Skeletal muscle cell (primary cell): ENCODE measurements around the gene CALM1.

Experiments
- DNase-seq: peaks from one replicate; pipeline ENCODE4 v3.0.0-alpha.2; 2010; ENCODE audit warnings: low read depth
- H3K4me3 ChIP-seq: 2 replicates; pipeline ENCODE4 v1.5.1; 2011; ENCODE audit warnings: low read depth, mild to moderate bottlenecking, control low read depth, low read length, moderate library complexity

Gene CALM1

DNA sequence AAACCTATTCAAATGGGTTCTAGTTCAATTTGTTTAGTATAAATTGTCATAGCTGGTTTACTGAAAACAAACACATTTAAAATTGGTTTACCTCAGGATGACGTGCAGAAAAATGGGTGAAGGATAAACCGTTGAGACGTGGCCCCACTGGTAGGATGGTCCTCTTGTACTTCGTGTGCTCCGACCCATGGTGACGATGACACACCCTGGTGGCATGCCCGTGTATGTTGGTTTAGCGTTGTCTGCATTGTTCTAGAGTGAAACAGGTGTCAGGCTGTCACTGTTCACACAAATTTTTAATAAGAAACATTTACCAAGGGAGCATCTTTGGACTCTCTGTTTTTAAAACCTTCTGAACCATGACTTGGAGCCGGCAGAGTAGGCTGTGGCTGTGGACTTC is 8.3 kb downstream of the CALM1 start:
- no peak for DNase-seq
- no peak overlapping the region for H3K4me3 ChIP-seq

DNA sequence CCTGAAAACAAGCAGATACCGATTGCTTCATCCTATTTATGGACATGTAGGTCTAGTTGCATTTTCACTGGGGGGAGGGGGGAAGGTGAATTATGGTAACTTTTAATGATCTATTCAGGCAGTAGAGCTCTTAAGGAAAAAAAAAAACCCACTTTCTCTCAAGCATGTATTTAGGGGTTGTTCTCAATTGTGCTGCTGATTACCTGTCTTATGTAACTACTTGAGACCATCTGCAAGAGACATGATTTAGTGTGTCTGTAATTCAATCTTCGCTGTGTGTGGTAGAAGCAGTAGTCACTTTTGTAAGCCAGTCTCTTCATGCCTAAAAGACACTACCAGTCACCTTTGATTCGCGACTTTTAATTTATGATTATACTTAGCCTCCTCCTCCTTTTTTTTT is 8.9 kb downstream of the CALM1 start:
- DNase-seq = no peak
- H3K4me3 ChIP-seq = no peak overlapping the region

DNA sequence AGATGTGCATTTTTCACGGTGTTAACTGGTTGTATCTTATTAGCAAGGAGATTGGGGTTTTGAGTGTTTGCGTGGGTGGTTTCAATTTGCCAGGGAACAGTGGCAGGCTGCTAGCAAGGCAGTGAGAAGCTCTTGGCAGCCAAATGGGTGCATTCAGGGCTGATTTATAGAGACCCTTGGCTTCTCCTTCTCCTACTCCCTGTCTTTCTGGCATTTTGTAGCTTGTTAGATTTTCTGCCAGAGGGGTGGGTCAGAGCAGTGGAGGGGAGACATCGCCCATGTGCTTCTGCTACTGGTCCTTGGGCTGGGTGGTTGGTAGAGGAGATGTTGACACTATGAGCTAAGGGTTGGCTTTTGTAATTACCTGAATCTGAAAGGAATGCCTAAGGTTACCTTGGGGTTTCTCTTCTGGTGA is 9.6 kb downstream of the CALM1 start:
- no peak for DNase-seq
- no peak overlapping the region for H3K4me3 ChIP-seq

DNA sequence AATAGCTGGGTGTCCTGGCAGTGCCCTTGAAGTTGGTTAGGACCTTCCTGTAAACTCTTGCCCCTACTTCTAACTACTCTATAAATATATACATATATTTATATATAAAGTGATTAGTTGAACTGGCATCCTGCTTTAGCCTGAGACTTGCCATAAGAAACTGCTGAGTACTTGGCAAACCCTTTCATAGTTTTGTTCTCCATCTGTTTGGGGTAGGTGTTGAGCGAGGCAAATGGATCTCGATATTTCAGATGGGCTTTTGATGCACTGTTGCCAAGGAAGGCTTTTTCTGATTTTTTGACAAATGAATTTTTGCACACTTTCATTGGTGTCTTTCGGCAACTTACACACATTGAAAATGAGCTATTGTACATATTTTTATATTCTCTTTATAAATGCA is 10.4 kb downstream of the CALM1 start:
- no peak for DNase-seq
- no peak overlapping the region for H3K4me3 ChIP-seq

DNA sequence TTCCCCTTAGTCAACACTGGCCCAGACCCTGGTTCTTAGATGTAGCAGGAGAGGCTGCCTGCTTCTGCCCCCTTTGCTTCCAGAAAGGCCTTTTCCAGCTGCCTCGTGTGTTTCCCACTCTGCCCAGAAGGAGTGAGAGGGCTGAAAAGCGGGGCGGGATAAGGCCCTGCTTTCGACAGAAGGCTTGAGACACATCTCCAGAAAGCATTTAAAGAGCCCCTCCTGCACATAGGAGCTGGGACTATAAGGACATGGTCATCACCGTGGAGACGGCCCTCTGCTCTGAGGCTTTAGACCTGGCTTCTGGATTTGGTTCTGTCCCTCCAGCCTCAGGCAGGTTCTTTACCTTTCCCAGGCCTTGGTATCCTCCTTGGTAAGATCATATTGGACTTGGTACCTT is 11.9 kb downstream of the CALM1 start:
- no peak overlapping the region for H3K4me3 ChIP-seq
- DNase-seq = no peak

DNA sequence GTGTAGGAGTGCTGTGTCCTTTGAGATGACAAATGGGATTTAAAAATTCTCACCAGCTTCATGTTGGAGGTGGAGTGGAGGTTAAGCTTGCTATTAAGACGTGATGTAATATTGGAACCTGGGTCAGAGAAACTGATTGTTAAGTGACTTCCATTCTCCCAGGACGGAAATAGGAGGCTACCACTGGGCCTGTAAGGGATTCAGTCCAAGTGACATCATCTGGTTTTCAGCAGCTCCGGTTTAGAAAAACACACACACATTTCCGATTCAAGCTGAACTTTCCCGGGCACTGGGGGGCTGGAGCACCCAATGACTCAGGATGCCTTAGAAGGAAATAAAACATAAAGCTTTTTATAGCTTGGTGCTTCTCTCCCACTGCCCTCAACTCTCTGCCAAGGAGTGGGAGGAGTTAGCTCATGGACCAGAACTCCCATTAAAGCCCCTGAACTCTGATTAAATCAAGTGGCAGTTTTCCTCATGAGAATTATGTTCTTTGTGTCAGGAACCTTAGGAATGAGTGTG is 12.4 kb downstream of the CALM1 start:
- no peak overlapping the region for H3K4me3 ChIP-seq
- peak; percentile 94 for DNase-seq

DNA sequence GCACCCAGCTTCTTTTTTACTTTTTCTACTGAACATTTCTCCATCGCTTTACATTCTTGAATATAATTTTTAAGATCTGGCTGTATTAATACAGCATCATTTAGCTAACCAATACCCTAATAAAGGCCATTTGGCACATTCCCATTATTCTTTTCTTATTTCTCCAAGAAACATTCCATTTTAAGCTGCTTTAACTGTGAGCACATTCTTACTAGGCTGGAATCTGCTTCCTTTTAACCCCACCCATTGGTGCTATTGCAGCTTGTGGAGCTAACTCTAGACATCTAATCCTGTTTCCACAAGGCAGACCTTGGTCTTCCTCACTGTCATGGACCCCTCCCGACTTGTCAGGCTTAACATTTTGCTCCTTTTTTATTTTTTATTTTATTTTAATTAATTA is 15.2 kb downstream of the CALM1 start:
- DNase-seq = no peak
- no peak overlapping the region for H3K4me3 ChIP-seq

DNA sequence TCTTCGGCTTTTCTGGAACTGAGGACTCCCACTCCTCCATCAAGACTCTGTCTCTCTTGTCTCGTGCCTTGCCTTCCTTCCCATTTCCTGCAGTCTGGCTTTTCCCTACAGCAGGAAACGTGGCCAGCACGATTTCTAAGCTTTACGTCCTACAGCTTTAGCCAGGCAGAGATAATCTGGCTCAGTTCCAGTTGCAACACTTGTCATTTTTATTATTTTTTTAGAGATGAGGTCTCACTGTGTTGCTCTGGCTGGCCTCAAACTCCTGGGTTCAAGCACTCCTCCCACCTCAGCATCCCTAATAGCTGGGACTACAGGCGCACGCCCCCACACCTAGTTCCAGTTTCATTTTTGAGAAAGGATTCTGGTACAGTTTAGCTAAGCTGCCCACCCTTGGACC is 19.9 kb downstream of the CALM1 start:
- H3K4me3 ChIP-seq = no peak overlapping the region
- no peak for DNase-seq

DNA sequence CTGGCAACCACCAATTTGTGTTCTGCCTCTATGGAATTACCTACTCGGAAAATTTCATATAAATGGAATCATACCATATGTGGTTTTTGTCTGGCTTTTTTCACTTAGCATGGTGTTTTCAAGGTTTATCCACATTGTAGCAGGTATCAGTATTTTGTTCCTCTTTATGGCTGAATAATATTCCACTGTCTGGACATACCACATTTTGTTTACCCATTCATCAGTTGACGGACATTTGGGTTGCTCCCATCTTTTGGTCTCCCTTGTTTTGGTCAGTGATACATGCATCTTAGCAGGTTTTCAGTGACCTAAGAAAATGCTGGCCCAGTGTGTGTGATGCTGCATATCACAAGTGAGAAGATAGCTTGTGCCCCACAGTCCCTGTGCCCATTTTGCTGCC is 21.2 kb downstream of the CALM1 start:
- H3K4me3 ChIP-seq = no peak overlapping the region
- no peak for DNase-seq

DNA sequence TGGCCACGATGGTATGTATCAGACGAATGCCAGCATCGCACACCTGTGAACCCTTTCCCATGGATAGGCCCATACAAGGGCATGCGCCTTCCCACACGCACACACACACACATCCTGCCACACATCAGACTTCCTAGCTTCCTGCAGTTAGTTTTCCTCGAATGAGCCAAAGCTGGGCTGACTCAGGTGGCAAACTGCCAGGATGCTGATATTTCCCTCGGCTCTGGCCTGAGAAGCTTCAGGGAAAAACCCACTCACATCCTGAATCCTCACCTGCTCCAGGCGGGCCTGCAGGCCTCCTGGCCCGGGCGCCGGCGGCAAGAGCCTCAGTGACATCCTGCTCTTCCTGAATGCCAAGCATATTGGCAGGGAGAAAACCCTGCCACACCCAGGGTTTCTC is 22.4 kb downstream of the CALM1 start:
- DNase-seq = peak; percentile 87
- no peak overlapping the region for H3K4me3 ChIP-seq

DNA sequence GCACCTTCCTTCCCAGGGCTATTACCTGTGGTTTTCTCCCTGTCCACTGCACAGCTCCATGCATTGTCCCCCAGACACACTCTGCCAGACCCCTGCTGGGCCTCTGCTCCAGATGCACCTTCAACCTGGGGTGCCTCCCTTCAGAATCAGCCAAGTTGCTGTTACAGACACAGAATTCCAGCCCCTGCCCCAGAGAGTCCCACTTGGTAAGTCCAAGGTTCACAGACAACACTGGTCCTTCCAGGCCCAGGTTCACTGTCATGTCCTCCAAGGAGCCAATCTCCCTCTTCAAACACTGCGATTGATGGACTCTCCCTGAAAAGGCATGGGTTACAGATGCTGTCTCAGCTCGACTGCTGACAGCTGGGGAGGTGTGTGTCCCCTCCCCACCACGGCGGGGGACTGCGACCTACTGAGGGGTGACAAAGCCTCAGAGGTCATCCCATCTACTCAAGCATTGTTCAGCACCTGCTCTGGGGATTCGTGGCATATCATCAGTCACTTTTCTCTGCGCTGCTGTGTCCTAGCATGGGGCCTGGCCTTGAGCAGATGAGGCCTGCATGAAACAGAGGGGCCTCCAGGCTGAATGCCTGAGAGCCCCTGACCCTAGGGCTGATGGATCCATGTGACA is 24.3 kb downstream of the CALM1 start:
- H3K4me3 ChIP-seq = no peak overlapping the region
- no peak for DNase-seq

DNA sequence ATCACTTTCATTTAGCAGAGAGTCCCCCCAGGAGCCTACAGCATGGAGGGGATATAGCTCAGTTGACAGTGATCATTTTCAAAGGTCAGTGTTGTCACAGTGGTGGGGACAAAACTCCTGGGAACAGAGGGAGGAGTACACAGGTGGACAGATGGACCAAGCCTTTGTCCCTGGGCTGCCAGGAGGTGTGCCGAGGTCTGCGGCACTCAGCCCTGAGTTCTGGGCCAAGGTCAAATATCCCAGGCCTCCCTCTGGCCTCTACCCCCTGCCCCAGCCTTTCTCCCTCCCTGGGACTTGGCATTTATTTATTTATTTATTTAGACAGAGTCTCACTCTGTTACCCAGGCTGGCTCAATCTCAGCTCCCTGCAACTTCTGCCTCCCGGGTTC is 24.8 kb downstream of the CALM1 start:
- no peak for DNase-seq
- no peak overlapping the region for H3K4me3 ChIP-seq

DNA sequence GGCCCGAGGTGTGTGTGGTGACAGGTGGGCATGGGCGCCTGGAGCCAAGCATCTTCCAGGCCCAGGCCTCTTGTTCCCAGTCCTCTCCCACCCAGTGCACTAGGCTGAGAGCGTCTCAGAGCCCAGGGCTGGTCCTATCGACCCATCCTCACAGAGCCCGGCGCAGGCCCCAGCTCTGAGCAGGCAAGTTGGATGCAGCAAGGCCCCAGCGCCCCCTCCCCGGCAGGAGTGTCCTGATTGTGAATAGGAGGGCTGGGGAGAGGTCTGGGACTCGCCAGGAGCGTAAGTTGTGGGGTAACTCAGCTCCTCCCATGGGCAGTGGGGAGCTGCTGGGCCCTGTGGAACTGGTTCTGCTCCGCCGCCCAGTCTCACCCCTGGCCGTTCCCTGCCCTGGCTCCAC is 26.3 kb downstream of the CALM1 start:
- DNase-seq = no peak
- H3K4me3 ChIP-seq = no peak overlapping the region

DNA sequence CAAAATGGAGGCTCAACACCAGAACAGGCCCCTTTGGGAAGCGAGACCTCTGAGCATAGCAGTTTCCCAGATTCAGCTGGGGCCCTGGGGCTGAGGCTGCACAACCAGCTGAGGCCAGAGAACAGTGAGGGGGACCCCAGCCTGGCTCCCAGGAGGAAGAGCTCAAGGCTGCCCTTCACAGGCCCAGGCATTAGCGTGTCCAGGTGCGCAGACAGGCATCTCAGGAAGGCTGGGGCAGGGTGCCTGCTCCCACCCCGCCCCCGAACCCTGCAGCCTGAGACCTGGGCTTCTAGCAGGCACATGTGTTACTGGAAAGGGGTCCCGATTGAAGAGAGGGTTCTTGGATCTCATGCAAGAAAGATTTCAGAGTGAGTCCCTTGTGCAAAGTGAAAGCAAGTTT is 27.2 kb downstream of the CALM1 start:
- DNase-seq = no peak
- H3K4me3 ChIP-seq = no peak overlapping the region

DNA sequence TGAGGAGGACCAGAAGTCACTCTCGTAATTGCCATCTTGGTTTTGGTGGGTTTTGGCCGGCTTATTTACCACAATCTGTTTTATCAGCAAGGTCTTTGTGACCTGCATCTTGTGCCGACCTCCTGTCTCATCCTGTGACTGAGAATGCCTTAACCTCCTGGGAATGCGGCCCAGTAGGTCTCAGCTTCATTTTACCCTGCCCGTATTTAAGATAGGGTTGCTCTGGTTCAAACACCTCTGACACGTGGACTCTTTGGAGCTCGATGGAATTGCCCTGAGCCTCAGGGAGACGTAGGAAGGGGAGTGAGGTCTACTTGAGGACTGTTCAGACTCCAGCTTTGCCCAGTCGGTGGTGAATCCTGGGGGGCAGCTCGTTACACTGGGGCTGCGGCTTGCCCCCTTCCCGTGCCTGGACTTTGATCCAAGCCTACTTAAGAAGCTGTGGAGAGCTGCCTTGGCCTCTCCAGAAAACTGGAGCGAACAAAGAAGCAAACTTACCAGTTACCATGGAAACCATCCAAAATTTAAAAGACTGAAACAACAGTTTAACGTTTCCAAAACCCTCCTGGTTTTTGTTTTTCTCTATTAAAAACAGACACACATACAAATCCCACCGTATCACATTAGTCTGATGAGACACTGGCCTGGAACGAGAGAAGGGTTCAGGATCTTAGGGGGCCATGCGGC is 28.0 kb downstream of the CALM1 start:
- no peak overlapping the region for H3K4me3 ChIP-seq
- DNase-seq = no peak

DNA sequence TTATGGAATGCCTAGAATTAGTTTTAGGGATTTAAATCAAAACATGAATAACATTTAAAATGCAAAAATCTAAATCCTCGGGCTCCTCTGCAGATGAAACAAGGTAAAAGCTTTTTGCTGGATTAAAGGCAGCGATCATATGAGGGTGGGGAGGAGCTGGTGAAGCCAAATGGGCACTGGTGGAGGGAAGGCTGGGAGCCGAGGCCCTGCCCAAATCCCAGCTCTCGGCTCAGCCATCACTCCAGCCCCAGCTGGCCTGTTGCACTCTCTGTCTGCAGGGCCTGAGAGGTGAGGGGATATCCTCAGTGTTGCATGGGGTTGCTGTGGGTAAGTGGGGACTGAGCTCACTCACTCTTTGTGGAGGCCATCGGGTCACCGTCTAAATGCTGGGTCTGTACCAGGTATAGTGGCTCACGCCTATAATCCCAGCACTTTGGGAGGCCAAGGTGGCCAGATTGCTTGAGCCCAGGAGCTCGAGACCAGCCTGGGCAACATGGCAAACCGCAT is 28.6 kb downstream of the CALM1 start:
- no peak overlapping the region for H3K4me3 ChIP-seq
- no peak for DNase-seq

DNA sequence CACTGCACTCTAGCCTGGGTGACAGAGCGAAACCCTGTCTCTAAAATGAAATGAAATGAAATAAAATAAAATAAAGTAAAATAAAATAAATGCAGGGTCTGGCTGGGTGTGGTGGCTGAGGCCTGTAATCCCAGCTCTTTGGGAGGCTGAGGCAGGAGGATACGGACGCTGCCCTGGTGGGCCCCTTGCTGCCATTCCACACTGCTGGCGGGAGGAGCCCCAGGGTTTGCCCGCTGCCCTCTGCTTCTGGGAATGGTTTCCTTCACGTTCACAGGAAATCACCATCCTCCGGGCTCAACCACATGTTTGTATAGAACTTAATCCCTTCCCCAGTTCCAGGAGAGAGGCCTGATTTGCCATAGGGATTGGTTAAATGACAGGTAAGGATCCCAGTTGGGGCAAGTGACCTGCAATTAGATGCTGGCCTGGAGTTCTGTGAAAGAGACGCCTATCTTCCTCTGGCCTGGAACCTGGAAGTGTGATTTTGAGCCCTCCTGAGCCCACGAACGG is 29.3 kb downstream of the CALM1 start:
- no peak overlapping the region for H3K4me3 ChIP-seq

DNA sequence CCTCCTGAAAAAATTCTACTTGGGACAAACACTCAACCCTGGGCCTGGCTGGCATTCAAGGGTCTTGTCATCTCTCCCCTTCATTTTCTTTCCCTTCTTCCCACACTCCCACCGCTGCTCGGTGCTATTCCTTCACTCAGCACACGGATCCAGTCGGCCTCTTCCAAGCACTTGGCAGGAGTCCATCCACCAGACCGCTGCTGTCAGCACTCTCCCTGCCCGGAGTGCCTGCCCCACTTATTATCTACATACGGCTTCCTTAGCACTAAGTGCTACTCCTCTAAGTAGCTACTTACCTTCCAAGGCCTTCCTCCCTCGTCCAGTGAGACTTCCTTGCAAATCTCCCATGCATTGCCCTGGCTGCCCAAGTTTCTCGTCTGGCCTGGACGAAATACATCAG is 29.8 kb downstream of the CALM1 start:
- DNase-seq = no peak
- no peak overlapping the region for H3K4me3 ChIP-seq

More for the DNA sequence above, 29.3 kb downstream of the CALM1 start:
- no peak for DNase-seq

DNA sequence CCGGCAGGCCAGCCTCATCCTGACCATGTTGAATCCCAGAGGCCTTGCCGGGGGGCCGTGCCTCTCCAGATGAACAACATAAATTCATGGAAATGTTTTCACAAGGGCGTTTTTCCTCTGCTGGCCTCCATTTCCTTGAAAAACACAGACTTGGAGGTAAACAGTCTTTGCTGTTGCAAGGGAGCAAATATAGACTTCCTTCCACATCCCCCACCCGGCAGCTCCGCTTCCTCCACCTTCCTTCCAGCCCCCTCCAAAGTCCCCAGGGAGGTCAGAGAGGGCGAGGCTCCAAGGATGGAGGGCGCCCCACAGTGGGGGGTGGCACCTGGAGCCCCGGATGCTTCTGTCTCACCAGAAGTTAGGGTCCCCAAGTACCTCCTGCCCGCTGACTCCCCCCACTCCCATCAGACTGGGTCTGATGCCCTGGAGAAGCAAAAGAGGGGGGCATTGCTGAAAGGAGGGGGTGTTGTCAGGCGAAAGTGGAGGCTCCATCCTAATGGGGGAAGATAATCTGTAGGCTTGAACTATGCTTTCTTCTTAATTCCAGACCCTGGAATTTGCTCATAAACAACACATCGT is 31.1 kb downstream of the CALM1 start:
- DNase-seq = no peak
- H3K4me3 ChIP-seq = no peak overlapping the region

DNA sequence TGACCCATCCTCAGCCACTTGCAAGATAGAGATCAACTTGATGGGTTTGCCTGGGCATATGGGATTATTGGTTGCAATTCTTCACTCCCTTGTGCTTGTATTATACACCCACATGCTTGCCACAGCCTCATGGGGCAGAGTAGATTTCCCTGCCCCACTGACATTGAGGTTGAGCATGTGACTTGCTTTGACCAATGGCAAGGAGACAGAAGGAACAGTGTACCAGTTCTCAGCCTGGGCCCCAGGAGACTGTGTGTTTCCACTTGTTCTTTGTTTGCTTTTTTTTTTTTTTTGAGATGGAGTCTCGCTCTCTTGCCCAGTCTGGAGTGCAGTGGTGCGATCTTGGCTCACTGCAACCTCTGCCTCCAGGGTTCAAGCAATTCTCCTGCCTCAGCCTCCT is 31.8 kb downstream of the CALM1 start:
- no peak for DNase-seq
- no peak overlapping the region for H3K4me3 ChIP-seq

DNA sequence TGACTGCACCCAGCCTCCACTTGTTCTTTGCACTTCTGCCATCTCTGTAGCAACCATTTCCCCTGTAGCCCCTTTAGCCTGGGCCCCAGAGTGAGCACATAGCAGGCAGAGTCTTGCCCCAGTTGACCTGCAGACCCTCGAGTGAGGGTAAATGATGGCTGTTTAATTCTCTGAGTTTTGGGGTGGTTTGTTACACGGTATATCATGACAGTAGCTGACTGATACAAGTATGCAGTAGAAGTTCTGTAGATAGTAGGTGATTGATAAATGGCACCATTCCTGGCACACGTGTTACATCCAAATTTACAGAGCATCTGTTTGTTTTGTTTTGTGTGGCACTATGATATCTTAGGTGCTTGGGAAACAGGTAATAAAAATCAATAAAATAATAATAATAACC is 32.4 kb downstream of the CALM1 start:
- no peak overlapping the region for H3K4me3 ChIP-seq
- DNase-seq = no peak
